Neural progenitor cell (in vitro differentiated cells): Measurements from ENCODE around the gene RBM12. TPM values are rescaled to one million over a fixed set of nuclear protein-coding genes. Genes with fewer than 3 reads are reported as not detected.

Source experiments
- DNase-seq: peaks from one replicate; pipeline ENCODE4 v3.0.0-alpha.2; 2016; ENCODE audit warnings: low spot score
- H2AFZ ChIP-seq: fragments of 200-600 bp; sonication (generic); replicated peaks from 2 replicates; pipeline ENCODE4 v1.6.1; 2016; ENCODE audit warnings: antibody characterized with exemption
- H3F3A ChIP-seq: fragments of 200-600 bp; sonication (generic); 2 replicates; pipeline ENCODE4 v1.6.1; 2016; ENCODE audit warnings: antibody characterized with exemption, low read depth
- H3K27ac ChIP-seq: fragments of 200-600 bp; sonication (generic); 2 replicates; pipeline ENCODE4 v1.5.1; 2016; ENCODE audit warnings: mild to moderate bottlenecking
- H3K27me3 ChIP-seq: fragments of 200-600 bp; sonication (generic); 2 replicates; pipeline ENCODE4 v1.6.1; 2016; ENCODE audit warnings: mild to moderate bottlenecking, moderate library complexity
- H3K36me3 ChIP-seq: fragments of 200-600 bp; sonication (generic); 2 replicates; pipeline ENCODE4 v1.5.1; 2016
- H3K4me1 ChIP-seq: fragments of 200-600 bp; sonication (generic); 2 replicates; pipeline ENCODE4 v1.6.1; 2016; ENCODE audit warnings: mixed run types
- H3K4me2 ChIP-seq: fragments of 200-600 bp; sonication (generic); 2 replicates; pipeline ENCODE4 v1.6.1; 2016
- H3K4me3 ChIP-seq: fragments of 200-600 bp; sonication (generic); 2 replicates; pipeline ENCODE4 v1.5.1; 2016
- H3K79me2 ChIP-seq: fragments of 200-600 bp; sonication (generic); 2 replicates; pipeline ENCODE4 v1.6.1; 2016; ENCODE audit warnings: low read depth
- H3K9ac ChIP-seq: fragments of 200-600 bp; sonication (generic); 2 replicates; pipeline ENCODE4 v1.6.1; 2016
- H3K9me3 ChIP-seq: fragments of 200-600 bp; sonication (generic); 2 replicates; pipeline ENCODE4 v1.5.1; 2016; ENCODE audit warnings: low read depth
- H4K20me1 ChIP-seq: fragments of 200-600 bp; sonication (generic); 2 replicates; pipeline ENCODE4 v1.6.1; 2016; ENCODE audit warnings: low read depth
- H3K27ac Mint-ChIP-seq: 3 replicates; pipeline ENCODE4 v1.8.0; 2021; ENCODE audit warnings: mixed read lengths
- H3K27me3 Mint-ChIP-seq: 2 replicates; pipeline ENCODE4 v1.8.0; 2022; ENCODE audit warnings: low read depth, mild to moderate bottlenecking, inconsistent platforms, moderate library complexity, mixed read lengths; ENCODE audit not compliant: insufficient read depth
- H3K36me3 Mint-ChIP-seq: 3 replicates; pipeline ENCODE4 v1.8.0; 2021; ENCODE audit warnings: mixed read lengths
- H3K4me1 Mint-ChIP-seq: 3 replicates; pipeline ENCODE4 v1.8.0; 2021; ENCODE audit warnings: mixed read lengths
- H3K4me3 Mint-ChIP-seq: 3 replicates; pipeline ENCODE4 v1.8.0; 2021; ENCODE audit warnings: mild to moderate bottlenecking, moderate library complexity, mixed read lengths
- H3K9me3 Mint-ChIP-seq: 3 replicates; pipeline ENCODE4 v1.8.0; 2020; ENCODE audit warnings: mixed read lengths
- EZH2 ChIP-seq: fragments of 200-600 bp; sonication (generic); IDR thresholded peaks from 2 replicates; pipeline ENCODE4 v1.6.1; 2017; ENCODE audit warnings: antibody characterized with exemption, mild to moderate bottlenecking, moderate library complexity
- EZH2phosphoT487 ChIP-seq: fragments of 200-600 bp; sonication (generic); IDR thresholded peaks from 2 replicates; pipeline ENCODE4 v1.6.1; 2017; ENCODE audit warnings: antibody characterized with exemption
- total RNA-seq: library from RNA; depleted of rRNA; stranded (reverse); fragments of >200 nt; gene quantifications from 2 replicates; pipeline ENCODE4 v1.2.3, GENCODE V29; 2015; ENCODE audit warnings: low replicate concordance
- TF ChIP-seq, protein P1 (sequence below): fragments of 200-600 bp; sonication (generic); IDR thresholded peaks from 2 replicates; pipeline ENCODE4 v1.5.1; 2017; ENCODE audit warnings: antibody characterized with exemption, mild to moderate bottlenecking

The RBM12 gene
- total RNA-seq, 1 donor from 2014 or later: 112 TPM

DNA sequence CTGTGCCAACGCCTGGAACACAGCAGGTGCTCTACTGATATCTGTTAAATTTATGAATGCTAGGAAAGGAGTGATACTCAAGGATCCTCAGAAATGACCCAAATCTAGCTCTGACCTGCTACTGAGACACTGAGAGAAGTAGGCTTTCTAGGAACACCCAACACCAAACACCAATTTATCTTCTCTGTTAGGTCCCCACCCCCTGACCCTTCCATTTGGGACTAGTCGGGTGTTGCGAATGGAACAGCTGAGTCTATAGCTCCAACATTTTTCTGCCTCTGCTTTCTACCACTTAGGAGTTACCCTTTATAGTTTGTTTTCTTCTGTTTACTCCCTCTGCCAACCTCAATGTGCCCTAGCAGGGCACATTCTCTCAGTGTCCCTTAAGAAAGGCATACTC, 24.0 kb downstream of the RBM12 start:
- peaks cover 100% of the 10 kb centered on the region for H3K79me2 ChIP-seq
- peaks cover 12% of the 10 kb centered on the region for H3K4me1 Mint-ChIP-seq
- H3K4me1 ChIP-seq: peaks cover 8% of the 10 kb centered on the region
- no peaks in the 10 kb centered on the region for H3K36me3 ChIP-seq
- H3F3A ChIP-seq: peaks cover 18% of the 10 kb centered on the region
- H3K9me3 Mint-ChIP-seq: no peaks in the 10 kb centered on the region
- H3K27ac ChIP-seq: no peak overlapping the region
- no peaks in the 10 kb centered on the region for H3K27me3 Mint-ChIP-seq
- H3K4me3 Mint-ChIP-seq: no peak overlapping the region
- no peak overlapping the region for H2AFZ ChIP-seq
- H3K36me3 Mint-ChIP-seq: peaks cover 19% of the 10 kb centered on the region
- no peak overlapping the region for H3K27ac Mint-ChIP-seq
- TF ChIP-seq, protein P1, sequence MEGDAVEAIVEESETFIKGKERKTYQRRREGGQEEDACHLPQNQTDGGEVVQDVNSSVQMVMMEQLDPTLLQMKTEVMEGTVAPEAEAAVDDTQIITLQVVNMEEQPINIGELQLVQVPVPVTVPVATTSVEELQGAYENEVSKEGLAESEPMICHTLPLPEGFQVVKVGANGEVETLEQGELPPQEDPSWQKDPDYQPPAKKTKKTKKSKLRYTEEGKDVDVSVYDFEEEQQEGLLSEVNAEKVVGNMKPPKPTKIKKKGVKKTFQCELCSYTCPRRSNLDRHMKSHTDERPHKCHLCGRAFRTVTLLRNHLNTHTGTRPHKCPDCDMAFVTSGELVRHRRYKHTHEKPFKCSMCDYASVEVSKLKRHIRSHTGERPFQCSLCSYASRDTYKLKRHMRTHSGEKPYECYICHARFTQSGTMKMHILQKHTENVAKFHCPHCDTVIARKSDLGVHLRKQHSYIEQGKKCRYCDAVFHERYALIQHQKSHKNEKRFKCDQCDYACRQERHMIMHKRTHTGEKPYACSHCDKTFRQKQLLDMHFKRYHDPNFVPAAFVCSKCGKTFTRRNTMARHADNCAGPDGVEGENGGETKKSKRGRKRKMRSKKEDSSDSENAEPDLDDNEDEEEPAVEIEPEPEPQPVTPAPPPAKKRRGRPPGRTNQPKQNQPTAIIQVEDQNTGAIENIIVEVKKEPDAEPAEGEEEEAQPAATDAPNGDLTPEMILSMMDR: no peak
- TF ChIP-seq EZH2phosphoT487: no peak
- TF ChIP-seq EZH2: no peak
- H3K9me3 ChIP-seq: no peaks in the 10 kb centered on the region
- H3K4me3 ChIP-seq: no peak overlapping the region
- H4K20me1 ChIP-seq: peaks cover 100% of the 10 kb centered on the region
- H3K27me3 ChIP-seq: no peaks in the 10 kb centered on the region
- no peak overlapping the region for H3K9ac ChIP-seq
- no peak overlapping the region for H3K4me2 ChIP-seq
- DNase-seq: no peak

DNA sequence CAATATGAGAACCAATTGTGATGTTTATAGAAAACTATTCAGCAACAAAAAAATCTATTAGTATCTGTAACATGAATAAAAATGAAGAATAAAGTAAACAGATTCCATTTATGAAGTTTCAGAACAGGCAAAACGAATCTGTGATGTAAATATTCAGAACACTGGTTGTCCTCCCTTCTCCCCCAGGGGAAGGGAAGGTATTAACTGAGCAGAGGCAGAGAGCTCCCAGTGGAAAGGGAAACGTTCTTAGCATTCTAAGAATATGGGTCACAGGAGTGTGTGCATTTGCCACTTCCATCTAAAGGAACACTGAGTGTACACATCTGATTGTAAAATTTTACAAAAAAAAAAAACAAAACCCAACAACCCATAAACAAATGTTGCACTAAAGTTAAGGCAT, 25.9 kb downstream of the RBM12 start:
- Histone ChIP-seq H3F3A (peaks cover 14% of the 10 kb centered on the region), H3K36me3 (no peaks in the 10 kb centered on the region), H3K4me3 (no peak overlapping the region), H3K9me3 (no peaks in the 10 kb centered on the region), H3K4me2 (no peak overlapping the region), H3K9ac (no peak overlapping the region), H3K27me3 (no peaks in the 10 kb centered on the region), H3K79me2 (peaks cover 99% of the 10 kb centered on the region), H3K4me1 (peaks cover 8% of the 10 kb centered on the region), H4K20me1 (peaks cover 86% of the 10 kb centered on the region), H3K27ac (no peak overlapping the region), H2AFZ (no peak overlapping the region)
- H3K36me3 Mint-ChIP-seq: peaks cover 12% of the 10 kb centered on the region
- no peaks in the 10 kb centered on the region for H3K9me3 Mint-ChIP-seq
- no peaks in the 10 kb centered on the region for H3K27me3 Mint-ChIP-seq
- no peak overlapping the region for H3K4me3 Mint-ChIP-seq
- peaks cover 12% of the 10 kb centered on the region for H3K4me1 Mint-ChIP-seq
- H3K27ac Mint-ChIP-seq: no peak overlapping the region
- TF ChIP-seq EZH2phosphoT487: no peak
- TF ChIP-seq, protein P1: no peak
- no peak for TF ChIP-seq EZH2
- no peak for DNase-seq

DNA sequence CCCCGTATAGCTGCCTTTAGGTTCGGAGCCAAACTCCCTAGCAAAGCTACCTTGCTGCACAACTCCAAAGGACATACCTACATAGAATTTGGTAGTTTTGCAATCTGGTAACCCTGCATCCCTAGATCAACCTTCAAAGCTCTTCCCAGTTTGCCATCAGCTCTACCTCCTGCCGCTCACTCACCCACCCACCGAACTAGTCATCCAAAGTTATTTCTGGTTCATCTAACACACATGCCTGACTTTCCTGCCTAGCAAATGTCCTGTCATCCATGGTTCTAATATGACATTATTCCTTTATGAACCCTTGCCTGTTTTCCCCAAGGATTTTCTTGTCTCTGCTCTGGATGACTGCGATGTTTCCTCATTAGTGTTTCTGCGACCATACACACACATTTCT, 27.4 kb downstream of the RBM12 start:
- H3K4me1 ChIP-seq: no peaks in the 10 kb centered on the region
- no peak overlapping the region for H3K4me2 ChIP-seq
- Mint-ChIP-seq H3K27me3 (no peaks in the 10 kb centered on the region), H3K36me3 (peaks cover 11% of the 10 kb centered on the region), H3K4me3 (no peak overlapping the region), H3K27ac (no peak overlapping the region), H3K4me1 (peaks cover 12% of the 10 kb centered on the region), H3K9me3 (no peaks in the 10 kb centered on the region)
- peaks cover 14% of the 10 kb centered on the region for H3F3A ChIP-seq
- no peaks in the 10 kb centered on the region for H3K9me3 ChIP-seq
- TF ChIP-seq, protein P1: no peak
- TF ChIP-seq EZH2: no peak
- TF ChIP-seq EZH2phosphoT487: no peak
- no peak overlapping the region for H2AFZ ChIP-seq
- DNase-seq: no peak
- no peak overlapping the region for H3K4me3 ChIP-seq
- peaks cover 96% of the 10 kb centered on the region for H3K79me2 ChIP-seq
- H3K9ac ChIP-seq: no peak overlapping the region
- H3K27ac ChIP-seq: no peak overlapping the region
- no peaks in the 10 kb centered on the region for H3K27me3 ChIP-seq
- no peaks in the 10 kb centered on the region for H3K36me3 ChIP-seq
- H4K20me1 ChIP-seq: peaks cover 86% of the 10 kb centered on the region
